Epithelial cell of esophagus (primary cell): ENCODE results near the gene PLCD4.

ENCODE experiments used
- DNase-seq: peaks from one replicate; pipeline ENCODE4 v3.0.0; 2010; ENCODE audit warnings: low read depth
- H3K4me3 ChIP-seq: 2 replicates; pipeline ENCODE4 v1.5.1; 2011; ENCODE audit warnings: mild to moderate bottlenecking, low read length, control low read depth
- CTCF ChIP-seq: IDR thresholded peaks from 2 replicates; pipeline ENCODE4 v1.5.1; 2011; ENCODE audit warnings: low read depth, mild to moderate bottlenecking, low read length, control low read depth, inconsistent platforms; ENCODE audit not compliant: insufficient read depth; ENCODE audit errors: missing control alignments

Gene PLCD4

GRCh38 chr2:218618102-218618860, 10.6 kb downstream of the PLCD4 start:
- no peak overlapping the region for H3K4me3 ChIP-seq
- TF ChIP-seq CTCF, result peak; percentile 43
- peak; percentile 30 for DNase-seq

GRCh38 chr2:218621007-218621406, 13.3 kb downstream of the PLCD4 start:
- DNase-seq, result no peak
- no peak overlapping the region for H3K4me3 ChIP-seq
- TF ChIP-seq CTCF, result no peak

- DNase-seq, result no peak
Observed at GRCh38 chr2:218622606-218623365, 15.1 kb downstream of the PLCD4 start.

GRCh38 chr2:218623366-218623705, 15.6 kb downstream of the PLCD4 start:
- no peak overlapping the region for H3K4me3 ChIP-seq
- no peak for DNase-seq
- TF ChIP-seq CTCF, result no peak

More at GRCh38 chr2:218622606-218623365, 15.1 kb downstream of the PLCD4 start:
- H3K4me3 ChIP-seq, result no peak overlapping the region
- no peak for TF ChIP-seq CTCF

- no peak overlapping the region for H3K4me3 ChIP-seq
- DNase-seq, result peak; percentile 27
- no peak for TF ChIP-seq CTCF
Observed at GRCh38 chr2:218626369-218626768, 18.7 kb downstream of the PLCD4 start.

- TF ChIP-seq CTCF, result no peak
- DNase-seq, result no peak
- no peak overlapping the region for H3K4me3 ChIP-seq
Observed at GRCh38 chr2:218627939-218628338, 20.2 kb downstream of the PLCD4 start.

- peak; percentile 85 for DNase-seq
- TF ChIP-seq CTCF, result no peak
- H3K4me3 ChIP-seq, result no peak overlapping the region
Observed at GRCh38 chr2:218631837-218632236, 24.1 kb downstream of the PLCD4 start.
